ENCODE measurements around the gene KLHDC4. TPM values are rescaled to one million over a fixed set of nuclear protein-coding genes. Genes with fewer than 3 reads are reported as not detected.

The KLHDC4 gene
- total and polyA plus RNA-seq, 9 donors = 16.2 to 35.9 (median 26.2) TPM

DNA sequence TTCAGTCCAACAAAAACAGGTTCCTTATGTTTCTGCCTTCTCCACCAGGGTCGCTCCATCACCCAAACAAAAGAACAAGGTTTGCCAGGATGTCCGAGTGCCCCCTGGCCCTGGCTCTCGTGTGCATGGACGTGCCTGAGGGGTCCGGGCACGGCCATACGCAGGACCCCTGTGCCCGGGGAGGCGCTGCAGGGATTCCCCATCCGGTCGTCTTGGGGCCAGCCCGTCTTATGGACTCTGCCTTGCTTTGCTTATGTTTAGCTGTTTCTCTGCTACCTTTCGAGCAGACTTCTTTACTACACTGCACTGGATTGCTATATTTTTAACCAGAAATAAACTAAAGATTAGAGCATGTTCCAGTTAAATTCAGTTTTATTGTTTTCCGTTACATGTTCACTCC, 68.0 kb downstream of the KLHDC4 start:
- H3K36me3 ChIP-seq = no peaks in the 10 kb centered on the region
- no peaks in the 10 kb centered on the region for H3K27me3 ChIP-seq
- H3K4me3 ChIP-seq = no peak overlapping the region
- no peak for DNase-seq
- H3K27ac ChIP-seq = no peak overlapping the region
- H3K4me1 ChIP-seq (ENCODE audit: insufficient read depth) = no peaks in the 10 kb centered on the region
- 73 to 82% (median 78%) methylated on average over 14 of the region's 14 CpGs for WGBS, 3 donors
- H3K9me3 ChIP-seq = no peaks in the 10 kb centered on the region
- intact Hi-C loops (cut with DNase I) = loop anchor here in 1 of 4 donors (10.0 kb wide), 1 partner anchor 57 kb away; no protein-coding TSS in a partner anchor
- TF ChIP-seq, protein P1, sequence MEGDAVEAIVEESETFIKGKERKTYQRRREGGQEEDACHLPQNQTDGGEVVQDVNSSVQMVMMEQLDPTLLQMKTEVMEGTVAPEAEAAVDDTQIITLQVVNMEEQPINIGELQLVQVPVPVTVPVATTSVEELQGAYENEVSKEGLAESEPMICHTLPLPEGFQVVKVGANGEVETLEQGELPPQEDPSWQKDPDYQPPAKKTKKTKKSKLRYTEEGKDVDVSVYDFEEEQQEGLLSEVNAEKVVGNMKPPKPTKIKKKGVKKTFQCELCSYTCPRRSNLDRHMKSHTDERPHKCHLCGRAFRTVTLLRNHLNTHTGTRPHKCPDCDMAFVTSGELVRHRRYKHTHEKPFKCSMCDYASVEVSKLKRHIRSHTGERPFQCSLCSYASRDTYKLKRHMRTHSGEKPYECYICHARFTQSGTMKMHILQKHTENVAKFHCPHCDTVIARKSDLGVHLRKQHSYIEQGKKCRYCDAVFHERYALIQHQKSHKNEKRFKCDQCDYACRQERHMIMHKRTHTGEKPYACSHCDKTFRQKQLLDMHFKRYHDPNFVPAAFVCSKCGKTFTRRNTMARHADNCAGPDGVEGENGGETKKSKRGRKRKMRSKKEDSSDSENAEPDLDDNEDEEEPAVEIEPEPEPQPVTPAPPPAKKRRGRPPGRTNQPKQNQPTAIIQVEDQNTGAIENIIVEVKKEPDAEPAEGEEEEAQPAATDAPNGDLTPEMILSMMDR (IDR thresholded peaks at IDR 0.05) = no peak
- TF ChIP-seq EP300 (IDR thresholded peaks at IDR 0.05) (no peak), POLR2A (IDR thresholded peaks at IDR 0.05) (no peak)

DNA sequence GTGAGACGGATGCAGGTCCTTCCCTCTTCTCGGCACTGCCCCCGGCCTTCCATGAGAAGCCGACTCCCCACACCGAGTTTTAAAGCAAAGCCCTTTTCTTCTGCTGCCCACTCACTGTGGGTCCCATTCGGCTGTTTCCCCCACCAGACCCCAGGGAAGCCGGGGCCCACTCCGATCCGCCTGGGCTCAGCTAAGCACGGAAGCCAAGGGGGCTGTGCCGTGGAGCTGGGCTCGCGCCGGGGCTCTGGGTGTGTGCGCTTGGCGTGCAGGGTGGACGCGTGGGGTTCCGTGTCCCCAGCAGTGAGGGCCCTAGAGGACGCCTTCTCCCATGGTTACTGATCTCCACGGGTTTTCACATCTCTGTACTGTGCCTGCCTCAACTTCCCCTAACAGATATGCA, 68.5 kb downstream of the KLHDC4 start:
- no peaks in the 10 kb centered on the region for H3K4me1 ChIP-seq (ENCODE audit: insufficient read depth)
- no peak overlapping the region for H3K27ac ChIP-seq
- no peak overlapping the region for H3K4me3 ChIP-seq
- no peaks in the 10 kb centered on the region for H3K9me3 ChIP-seq
- TF ChIP-seq POLR2A (IDR thresholded peaks at IDR 0.05) = no peak
- TF ChIP-seq, protein P1 (IDR thresholded peaks at IDR 0.05) = no peak
- no peak for TF ChIP-seq EP300 (IDR thresholded peaks at IDR 0.05)
- DNase-seq = no peak
- H3K36me3 ChIP-seq = no peaks in the 10 kb centered on the region
- intact Hi-C loops (cut with DNase I) = loop anchor here in 1 of 4 donors (10.0 kb wide), 1 partner anchor 58 kb away; no protein-coding TSS in a partner anchor
- H3K27me3 ChIP-seq = no peaks in the 10 kb centered on the region
- 88 to 93% (median 91%) methylated on average over 21 of the region's 21 CpGs for WGBS, 3 donors

GRCh38 chr16:87696726-87697125, 69.1 kb downstream of the KLHDC4 start:
- Histone ChIP-seq H3K4me3 (no peak overlapping the region), H3K36me3 (no peaks in the 10 kb centered on the region), H3K9me3 (no peaks in the 10 kb centered on the region), H3K27ac (no peak overlapping the region), H3K4me1 (ENCODE audit: insufficient read depth) (no peaks in the 10 kb centered on the region), H3K27me3 (no peaks in the 10 kb centered on the region)
- TF ChIP-seq, protein P1 (IDR thresholded peaks at IDR 0.05) = no peak
- TF ChIP-seq POLR2A (IDR thresholded peaks at IDR 0.05) = no peak
- TF ChIP-seq EP300 (IDR thresholded peaks at IDR 0.05) = no peak
- intact Hi-C loops (cut with DNase I) = loop anchor here in 1 of 4 donors (10.0 kb wide), 1 partner anchor 58 kb away; no protein-coding TSS in a partner anchor
- no peak for DNase-seq
- 80 to 86% (median 84%) methylated on average over 18 of the region's 18 CpGs for WGBS, 3 donors

DNA sequence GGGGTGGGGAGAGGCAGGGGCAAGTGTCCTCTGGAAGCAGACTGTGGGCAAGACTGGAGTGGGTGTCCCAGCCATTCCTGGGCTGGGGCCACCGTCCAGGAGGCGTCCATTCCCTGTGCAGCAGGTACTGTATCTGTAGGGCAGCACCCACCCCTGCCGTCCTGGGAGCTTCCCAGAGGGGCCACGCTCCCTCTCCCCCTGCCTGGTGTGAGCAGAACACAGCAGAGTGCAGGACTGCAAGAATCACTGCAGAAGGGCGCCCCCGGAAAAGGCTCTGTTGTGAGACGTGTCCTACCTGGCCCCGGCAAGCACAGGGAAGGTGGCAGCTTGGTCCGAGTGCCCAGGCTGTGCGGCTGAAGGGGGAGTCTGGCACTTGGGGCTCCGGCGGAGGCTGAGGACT, 70.3 kb downstream of the KLHDC4 start:
- Histone ChIP-seq H3K4me3 (no peak overlapping the region), H3K27me3 (no peaks in the 10 kb centered on the region), H3K4me1 (ENCODE audit: insufficient read depth) (no peaks in the 10 kb centered on the region), H3K36me3 (no peaks in the 10 kb centered on the region), H3K9me3 (no peaks in the 10 kb centered on the region), H3K27ac (no peak overlapping the region)
- intact Hi-C loops (cut with DNase I) = loop anchor here in 1 of 4 donors (10.0 kb wide), 1 partner anchor 59 kb away; no protein-coding TSS in a partner anchor
- DNase-seq = no peak
- 92 to 98% (median 95%) methylated on average over 11 to 12 of the region's 12 CpGs for WGBS, 3 donors
- TF ChIP-seq, protein P1 (IDR thresholded peaks at IDR 0.05) = no peak
- TF ChIP-seq POLR2A (IDR thresholded peaks at IDR 0.05) (no peak), EP300 (IDR thresholded peaks at IDR 0.05) (no peak)
